Fibroblast of skin of right quadriceps (primary cell): ENCODE data around the gene TM4SF4.

Experiments used
- DNase-seq: peaks from one replicate; pipeline ENCODE4 v3.0.0-alpha.2; 2013

Gene TM4SF4

GRCh38 chr3:149515249-149515648, 40.8 kb downstream of the TM4SF4 start:
- DNase-seq = no peak

GRCh38 chr3:149516920-149517319, 42.4 kb downstream of the TM4SF4 start:
- DNase-seq = no peak

- DNase-seq = no peak
Observed at GRCh38 chr3:149519912-149520311, 45.4 kb downstream of the TM4SF4 start.

- DNase-seq = no peak
Observed at GRCh38 chr3:149523512-149524299, 49.2 kb downstream of the TM4SF4 start.

- DNase-seq = no peak
Observed at GRCh38 chr3:149527531-149528339, 53.2 kb downstream of the TM4SF4 start.

- DNase-seq = no peak
Observed at GRCh38 chr3:149528340-149528650, 53.8 kb downstream of the TM4SF4 start.

GRCh38 chr3:149529099-149529498, 54.6 kb downstream of the TM4SF4 start:
- DNase-seq = no peak

GRCh38 chr3:149532489-149533180, 58.1 kb downstream of the TM4SF4 start:
- DNase-seq = no peak

GRCh38 chr3:149534082-149534481, 59.6 kb downstream of the TM4SF4 start:
- no peak for DNase-seq

- peak; percentile 54 for DNase-seq
Observed at GRCh38 chr3:149534671-149535332, 60.3 kb downstream of the TM4SF4 start.

GRCh38 chr3:149535333-149535685, 60.8 kb downstream of the TM4SF4 start:
- no peak for DNase-seq

- peak; percentile 62 for DNase-seq
Observed at GRCh38 chr3:149536429-149536828, 61.9 kb downstream of the TM4SF4 start.

GRCh38 chr3:149538371-149538770, 63.9 kb downstream of the TM4SF4 start:
- DNase-seq = no peak

- DNase-seq = peak; percentile 45
Observed at GRCh38 chr3:149541091-149541491, 66.6 kb downstream of the TM4SF4 start.

- peak; percentile 66 for DNase-seq
Observed at GRCh38 chr3:149542375-149543312, 68.1 kb downstream of the TM4SF4 start.

- DNase-seq = no peak
Observed at GRCh38 chr3:149545049-149545448, 70.6 kb downstream of the TM4SF4 start.

GRCh38 chr3:149547413-149547812, 72.9 kb downstream of the TM4SF4 start:
- peak; percentile 57 for DNase-seq

GRCh38 chr3:149547954-149548668, 73.6 kb downstream of the TM4SF4 start:
- DNase-seq = peak; percentile 79

- no peak for DNase-seq
Observed at GRCh38 chr3:149548669-149549065, 74.2 kb downstream of the TM4SF4 start.

- DNase-seq = no peak
Observed at GRCh38 chr3:149551500-149551899, 77.0 kb downstream of the TM4SF4 start.

- DNase-seq = no peak
Observed at GRCh38 chr3:149552700-149553099, 78.2 kb downstream of the TM4SF4 start.
